ENCODE data around the gene GLA.

The GLA gene

DNA sequence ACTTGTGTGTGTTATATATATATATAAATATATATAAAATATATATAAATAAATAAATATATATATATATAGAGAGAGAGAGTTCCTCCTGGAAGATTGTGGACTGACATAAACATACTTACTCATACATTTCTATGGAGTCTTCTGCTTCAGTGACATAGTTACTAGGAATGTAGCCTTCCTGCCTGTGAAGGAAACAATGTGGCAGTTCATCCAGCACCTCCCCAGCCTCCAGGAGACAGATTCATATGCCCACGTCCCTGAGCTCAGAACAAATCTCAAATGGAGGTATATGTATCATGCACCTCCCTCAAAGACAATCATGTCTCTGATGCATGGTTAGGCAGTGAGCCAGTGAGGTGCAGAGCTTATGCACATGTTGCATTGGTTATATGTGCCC lies 47.8 kb downstream of the GLA start:
- no peaks in the 10 kb centered on the region for H3K27me3 ChIP-seq
- no peaks in the 10 kb centered on the region for H3K36me3 ChIP-seq
- no peaks in the 10 kb centered on the region for H3K9me3 ChIP-seq
- H3K4me3 ChIP-seq (ENCODE audit: low read depth, low read length): no peak overlapping the region
- no peak for DNase-seq
- TF ChIP-seq, protein P1, sequence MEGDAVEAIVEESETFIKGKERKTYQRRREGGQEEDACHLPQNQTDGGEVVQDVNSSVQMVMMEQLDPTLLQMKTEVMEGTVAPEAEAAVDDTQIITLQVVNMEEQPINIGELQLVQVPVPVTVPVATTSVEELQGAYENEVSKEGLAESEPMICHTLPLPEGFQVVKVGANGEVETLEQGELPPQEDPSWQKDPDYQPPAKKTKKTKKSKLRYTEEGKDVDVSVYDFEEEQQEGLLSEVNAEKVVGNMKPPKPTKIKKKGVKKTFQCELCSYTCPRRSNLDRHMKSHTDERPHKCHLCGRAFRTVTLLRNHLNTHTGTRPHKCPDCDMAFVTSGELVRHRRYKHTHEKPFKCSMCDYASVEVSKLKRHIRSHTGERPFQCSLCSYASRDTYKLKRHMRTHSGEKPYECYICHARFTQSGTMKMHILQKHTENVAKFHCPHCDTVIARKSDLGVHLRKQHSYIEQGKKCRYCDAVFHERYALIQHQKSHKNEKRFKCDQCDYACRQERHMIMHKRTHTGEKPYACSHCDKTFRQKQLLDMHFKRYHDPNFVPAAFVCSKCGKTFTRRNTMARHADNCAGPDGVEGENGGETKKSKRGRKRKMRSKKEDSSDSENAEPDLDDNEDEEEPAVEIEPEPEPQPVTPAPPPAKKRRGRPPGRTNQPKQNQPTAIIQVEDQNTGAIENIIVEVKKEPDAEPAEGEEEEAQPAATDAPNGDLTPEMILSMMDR (IDR thresholded peaks at IDR 0.05; ENCODE audit: low read depth, low read length): no peak
- H3K4me1 ChIP-seq: no peaks in the 10 kb centered on the region

DNA sequence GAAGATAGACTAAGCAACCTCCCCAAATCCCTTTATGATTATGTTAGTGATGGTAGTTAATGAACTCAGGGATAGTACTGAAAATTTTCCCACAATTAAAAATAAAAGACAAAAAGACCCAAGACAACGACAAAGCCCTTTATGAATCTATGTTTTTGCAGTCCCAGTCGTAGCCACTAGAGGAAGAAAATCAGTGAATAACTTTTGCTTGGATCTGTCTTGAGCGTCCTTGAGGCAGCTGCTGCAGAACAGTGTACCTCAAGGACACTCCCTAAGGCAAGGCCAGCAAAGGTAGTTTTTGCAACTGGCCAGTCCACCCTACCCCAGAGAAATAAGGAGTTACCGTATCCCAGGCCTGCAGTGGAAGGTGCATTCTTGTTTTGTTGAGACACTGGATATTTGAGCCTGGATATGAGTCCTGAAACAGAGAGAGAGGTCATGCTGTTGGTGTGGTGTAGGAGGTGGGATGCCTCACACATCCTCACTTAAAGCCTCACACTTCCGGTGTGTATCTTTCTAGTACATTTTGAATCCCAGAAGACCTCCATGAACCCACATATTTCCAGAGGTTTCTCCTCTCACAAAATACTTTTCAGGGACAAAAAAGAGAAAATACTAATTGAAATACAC lies 50.4 kb downstream of the GLA start:
- TF ChIP-seq, protein P1 (IDR thresholded peaks at IDR 0.05; ENCODE audit: low read depth, low read length): peak; percentile 33

DNA sequence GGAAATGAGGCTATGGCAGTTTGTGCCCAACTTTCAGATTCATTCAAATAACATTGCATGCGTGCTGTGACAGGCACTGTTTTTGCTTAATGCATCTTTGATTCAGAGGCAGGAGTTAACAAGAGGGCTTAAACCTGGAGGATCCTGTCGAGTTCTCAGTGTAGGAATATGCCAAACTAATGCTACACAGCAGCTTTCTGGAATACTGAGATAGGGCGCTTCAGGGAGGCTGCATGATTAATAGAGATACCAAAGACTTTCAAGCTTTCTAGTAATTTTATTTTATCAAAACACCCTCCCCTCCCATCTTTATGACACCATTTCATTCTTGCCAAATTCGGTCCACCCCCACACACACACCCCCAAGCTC lies 58.5 kb downstream of the GLA start:
- H3K36me3 ChIP-seq: peaks cover 2% of the 10 kb centered on the region; the same call in 1 of the 2 replicates
- no peaks in the 10 kb centered on the region for H3K4me1 ChIP-seq
- H3K4me3 ChIP-seq (ENCODE audit: low read depth, low read length): peak overlapping the region; percentile 87
- no peaks in the 10 kb centered on the region for H3K27me3 ChIP-seq
- DNase-seq: no peak
- no peaks in the 10 kb centered on the region for H3K9me3 ChIP-seq
- TF ChIP-seq, protein P1 (IDR thresholded peaks at IDR 0.05; ENCODE audit: low read depth, low read length): no peak

More for the DNA sequence above, 50.4 kb downstream of the GLA start:
- Histone ChIP-seq H3K4me3 (ENCODE audit: low read depth, low read length) (no peak overlapping the region), H3K27me3 (no peaks in the 10 kb centered on the region), H3K36me3 (no peaks in the 10 kb centered on the region), H3K9me3 (no peaks in the 10 kb centered on the region), H3K4me1 (no peaks in the 10 kb centered on the region)
- DNase-seq: no peak

DNA sequence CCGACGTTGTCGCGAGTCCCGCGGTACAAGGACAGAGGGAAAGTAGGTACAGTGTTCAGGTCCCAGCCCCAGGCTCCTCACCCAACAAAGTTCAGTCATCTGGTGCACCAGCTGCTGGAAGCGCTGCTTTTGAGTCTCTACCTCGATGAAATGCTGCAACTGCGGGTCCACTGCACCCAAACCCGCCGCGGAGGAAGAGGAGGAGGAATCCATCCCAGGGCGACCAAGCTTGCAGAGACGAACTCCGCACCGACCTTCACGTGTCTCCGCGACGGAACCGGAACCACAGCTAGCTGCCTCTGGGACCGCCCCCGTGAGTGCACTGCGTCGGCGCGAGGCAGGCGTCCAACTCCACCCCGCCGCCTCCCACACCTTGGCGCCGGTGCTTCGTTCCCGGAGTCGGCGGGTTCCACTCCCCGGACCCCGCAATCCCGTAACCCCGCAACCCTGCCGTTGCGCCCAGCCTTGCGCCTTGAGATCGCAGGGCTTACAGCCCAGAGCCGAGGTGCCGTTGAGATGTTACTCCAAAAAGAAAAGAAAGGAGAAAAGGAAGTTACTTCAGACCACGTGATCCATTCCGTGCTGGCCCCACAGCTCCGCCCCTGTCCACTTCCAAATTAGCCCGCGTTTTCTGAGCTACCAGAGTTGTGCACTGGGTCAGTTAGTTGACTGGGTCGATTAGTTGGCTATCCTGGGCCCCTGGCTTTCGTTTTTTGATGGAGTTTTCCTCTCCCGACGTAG lies 59.1 kb downstream of the GLA start, which contains the start of gene TIMM8A:
TSS of gene TIMM8A (minus strand) at position 291 of the 741 bp plus-strand sequence. CDS start at position 213, 78 bp downstream.
- Histone ChIP-seq H3K27me3 (no peaks in the 10 kb centered on the region), H3K4me3 (ENCODE audit: low read depth, low read length) (peak within 1 kb of the TSS; percentile 87), H3K9me3 (no peaks in the 10 kb centered on the region), H3K4me1 (no peaks in the 10 kb centered on the region), H3K36me3 (peaks cover 2% of the 10 kb centered on the region; the same call in 1 of the 2 replicates)
- peak; percentile 79 for DNase-seq
- TF ChIP-seq, protein P1 (IDR thresholded peaks at IDR 0.05; ENCODE audit: low read depth, low read length): no peak

DNA sequence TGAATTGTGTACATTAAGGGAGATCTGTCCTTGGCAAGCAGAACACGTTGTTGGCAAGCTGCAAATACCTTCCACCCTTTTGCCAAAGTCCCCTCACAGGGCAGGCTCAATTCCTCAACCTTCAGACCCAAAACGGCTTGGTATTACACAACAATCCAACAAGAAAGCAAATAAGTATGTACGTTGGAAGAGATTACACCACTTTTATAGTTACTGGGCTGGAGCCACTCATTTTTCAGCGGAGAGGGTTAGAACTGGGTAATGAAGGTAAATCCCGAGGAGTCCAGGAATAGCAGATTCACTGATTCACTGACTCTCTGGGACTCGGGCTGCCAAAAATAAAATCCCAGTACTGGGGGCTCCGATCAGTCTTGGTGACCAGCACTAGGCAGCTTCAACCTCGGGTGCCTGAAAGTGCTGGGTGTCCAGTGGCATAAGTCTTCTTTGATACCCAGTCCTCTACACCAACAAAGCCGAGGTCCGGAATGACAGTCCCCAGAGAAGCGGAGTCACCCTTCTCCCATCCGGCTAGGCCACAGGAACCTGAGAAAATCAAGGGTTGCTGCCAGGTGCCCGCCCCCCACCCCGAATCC lies 59.8 kb downstream of the GLA start:
- TF ChIP-seq, protein P1 (IDR thresholded peaks at IDR 0.05; ENCODE audit: low read depth, low read length): no peak
- Histone ChIP-seq H3K4me1 (no peaks in the 10 kb centered on the region), H3K4me3 (ENCODE audit: low read depth, low read length) (peak overlapping the region; percentile 87), H3K9me3 (no peaks in the 10 kb centered on the region), H3K36me3 (peaks cover 2% of the 10 kb centered on the region; the same call in 1 of the 2 replicates), H3K27me3 (no peaks in the 10 kb centered on the region)
- DNase-seq: no peak

All from BE2C (cell line).